ENCODE data around the gene FOLR2. TPM values are rescaled to one million over a fixed set of nuclear protein-coding genes. Genes with fewer than 3 reads are reported as not detected.
"Not testable (repeated sequence)": the region's sequence is repeated elsewhere in the genome, so short reads cannot be mapped to it uniquely, and the experiment has no call there.

FOLR2 gene
- total and polyA plus RNA-seq, 4 experiments from 2014 or later = not detected

DNA sequence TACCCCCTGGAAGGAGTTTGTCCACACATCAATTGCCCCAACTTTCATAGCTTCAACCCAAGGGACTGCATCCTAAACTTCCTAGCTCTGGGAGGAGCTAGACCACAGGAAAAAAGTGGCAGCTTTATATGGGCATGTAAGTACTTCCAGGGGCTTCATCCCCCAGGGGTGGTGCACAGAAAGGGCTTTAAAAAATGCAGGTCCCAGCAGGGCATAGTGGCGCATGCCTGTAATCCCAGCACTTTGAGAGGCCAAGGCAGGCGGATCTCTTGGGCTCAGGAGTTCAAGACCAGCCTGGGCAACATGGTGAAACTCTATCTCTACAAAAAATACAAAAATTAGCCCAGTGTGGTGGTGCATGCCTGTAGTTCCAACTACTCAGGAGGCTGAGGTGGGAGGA lies 9.8 kb upstream of the FOLR2 start:
- Mint-ChIP-seq H3K9me3 (peaks cover 0 to 28% (median 17%) of the 10 kb centered on the region in 8 donors), H3K27me3 (peaks cover 3 to 15% of the 10 kb centered on the region in 2 donors)
- H3K9me3 ChIP-seq (ENCODE audit: control insufficient read depth in 1 of 2, low read length in 2 of 2); DNase-seq; POLR2A ChIA-PET (ENCODE audit: partially characterized antibody); H3K4me3 ChIP-seq (ENCODE audit: low read length in 2 of 2); H3K27ac ChIP-seq (ENCODE audit: low read depth, low read length); H3K27me3 ChIP-seq (ENCODE audit: insufficient read depth, low read length); H3K27ac Mint-ChIP-seq; intact Hi-C loops (cut with micrococcal nuclease); H3K4me1 ChIP-seq (ENCODE audit: insufficient read depth, low read length); H3K36me3 ChIP-seq (ENCODE audit: insufficient read depth, low read length); H3K36me3 Mint-ChIP-seq; H3K4me1 Mint-ChIP-seq; H3K4me3 Mint-ChIP-seq: not testable (repeated sequence)
- CTCF ChIA-PET (ENCODE audit: partially characterized antibody) = interaction anchor here (0.6 to 2.8 kb wide), 2 partner anchors 23 to 216 kb away, joined by 3 to 11 read pairs; no protein-coding TSS in a partner anchor

DNA sequence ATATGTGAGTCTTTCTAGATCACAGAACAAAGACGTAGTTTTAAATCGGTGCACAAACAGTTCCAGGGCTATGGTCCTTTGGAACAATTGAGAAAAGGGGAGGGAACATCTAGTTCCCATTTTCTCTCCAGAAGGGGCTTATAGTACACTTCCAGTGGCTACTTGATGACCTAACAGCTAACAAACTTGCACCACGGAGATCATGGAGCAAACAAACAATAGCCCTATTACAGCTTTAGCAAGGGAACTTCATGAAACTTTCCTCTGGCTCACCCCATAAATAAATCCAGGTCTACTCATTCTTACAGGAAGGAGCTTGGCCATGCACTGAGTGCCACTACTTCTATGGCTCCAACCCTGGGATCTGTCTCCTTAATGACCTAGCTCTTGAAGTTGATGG lies 8.3 kb upstream of the FOLR2 start:
- ChIA-PET CTCF (ENCODE audit: partially characterized antibody) (interaction anchor here (0.6 kb wide), 1 partner anchor 183 kb away, joined by 3 read pairs; no protein-coding TSS in a partner anchor), POLR2A (ENCODE audit: partially characterized antibody) (interaction anchor here (1.0 to 1.2 kb wide), 2 partner anchors 14 to 17 kb away, joined by 3 to 4 read pairs; no protein-coding TSS in a partner anchor)
- no peak overlapping the region for H3K4me3 ChIP-seq (ENCODE audit: low read length in 2 of 2)
- no peaks in the 10 kb centered on the region for H3K4me1 ChIP-seq (ENCODE audit: insufficient read depth, low read length)
- no peak overlapping the region for H3K27ac Mint-ChIP-seq
- peaks cover 0 to 28% (median 17%) of the 10 kb centered on the region in 8 donors for H3K9me3 Mint-ChIP-seq
- H3K4me3 Mint-ChIP-seq = no peak overlapping the region
- H3K36me3 Mint-ChIP-seq = peaks cover 4 to 9% of the 10 kb centered on the region in 2 donors
- no peaks in the 10 kb centered on the region for H3K9me3 ChIP-seq (ENCODE audit: control insufficient read depth in 1 of 2, low read length in 2 of 2)
- no peaks in the 10 kb centered on the region for H3K36me3 ChIP-seq (ENCODE audit: insufficient read depth, low read length)
- H3K27me3 Mint-ChIP-seq = peaks cover 3 to 15% of the 10 kb centered on the region in 2 donors
- no peak overlapping the region for H3K27ac ChIP-seq (ENCODE audit: low read depth, low read length)
- peaks cover 0 to under 1% (median 0%) of the 10 kb centered on the region in 4 donors for H3K4me1 Mint-ChIP-seq
- intact Hi-C loops (cut with micrococcal nuclease) = no loop called here
- no peak for DNase-seq
- H3K27me3 ChIP-seq (ENCODE audit: insufficient read depth, low read length) = no peaks in the 10 kb centered on the region

GRCh38 chr11:72209101-72209500 lies 7.5 kb upstream of the FOLR2 start:
- no peaks in the 10 kb centered on the region for H3K4me1 Mint-ChIP-seq
- H3K27ac Mint-ChIP-seq = no peak overlapping the region
- Histone ChIP-seq H3K9me3 (ENCODE audit: control insufficient read depth in 1 of 2, low read length in 2 of 2) (no peaks in the 10 kb centered on the region), H3K36me3 (ENCODE audit: insufficient read depth, low read length) (no peaks in the 10 kb centered on the region), H3K4me3 (ENCODE audit: low read length in 2 of 2) (no peak overlapping the region), H3K27ac (ENCODE audit: low read depth, low read length) (no peak overlapping the region), H3K4me1 (ENCODE audit: insufficient read depth, low read length) (no peaks in the 10 kb centered on the region), H3K27me3 (ENCODE audit: insufficient read depth, low read length) (no peaks in the 10 kb centered on the region)
- peaks cover 0 to 28% (median 17%) of the 10 kb centered on the region in 8 donors for H3K9me3 Mint-ChIP-seq
- POLR2A ChIA-PET (ENCODE audit: partially characterized antibody) = interaction anchor here (1.0 to 1.2 kb wide), 2 partner anchors 14 to 16 kb away, joined by 3 to 4 read pairs; no protein-coding TSS in a partner anchor
- H3K36me3 Mint-ChIP-seq = peaks cover 4 to 9% of the 10 kb centered on the region in 2 donors
- CTCF ChIA-PET (ENCODE audit: partially characterized antibody) = interaction anchor here (0.6 to 1.1 kb wide), 2 partner anchors 13 to 26 kb away, joined by 3 read pairs; no protein-coding TSS in a partner anchor
- peaks cover 3 to 17% of the 10 kb centered on the region in 2 donors for H3K27me3 Mint-ChIP-seq
- intact Hi-C loops (cut with micrococcal nuclease) = no loop called here
- DNase-seq = no peak
- H3K4me3 Mint-ChIP-seq = no peak overlapping the region

- no peak overlapping the region for H3K4me3 Mint-ChIP-seq
- Histone ChIP-seq H3K9me3 (ENCODE audit: control insufficient read depth in 1 of 2, low read length in 2 of 2) (no peaks in the 10 kb centered on the region), H3K4me1 (ENCODE audit: insufficient read depth, low read length) (peaks cover 9% of the 10 kb centered on the region), H3K4me3 (ENCODE audit: low read length in 2 of 2) (no peak overlapping the region), H3K27ac (ENCODE audit: low read depth, low read length) (no peak overlapping the region), H3K27me3 (ENCODE audit: insufficient read depth, low read length) (peaks cover 3% of the 10 kb centered on the region), H3K36me3 (ENCODE audit: insufficient read depth, low read length) (no peaks in the 10 kb centered on the region)
- peaks cover 0 to under 1% of the 10 kb centered on the region in 2 donors for H3K36me3 Mint-ChIP-seq
- peaks cover 2 to 15% (median 6%) of the 10 kb centered on the region in 4 donors for H3K4me1 Mint-ChIP-seq
- no peak for DNase-seq
- intact Hi-C loops (cut with micrococcal nuclease) = loop anchor here (2.0 kb wide), 1 partner anchor 31 kb away; no protein-coding TSS in a partner anchor
- POLR2A ChIA-PET (ENCODE audit: partially characterized antibody) = no interaction called here
- H3K27ac Mint-ChIP-seq = no peak overlapping the region
- peaks cover 14 to 21% of the 10 kb centered on the region in 2 donors for H3K27me3 Mint-ChIP-seq
- peaks cover 0 to 3% (median 0%) of the 10 kb centered on the region in 8 donors for H3K9me3 Mint-ChIP-seq
- CTCF ChIA-PET (ENCODE audit: partially characterized antibody) = no interaction called here
Measured at GRCh38 chr11:72217841-72218240, 1.2 kb downstream of the FOLR2 start.

DNA sequence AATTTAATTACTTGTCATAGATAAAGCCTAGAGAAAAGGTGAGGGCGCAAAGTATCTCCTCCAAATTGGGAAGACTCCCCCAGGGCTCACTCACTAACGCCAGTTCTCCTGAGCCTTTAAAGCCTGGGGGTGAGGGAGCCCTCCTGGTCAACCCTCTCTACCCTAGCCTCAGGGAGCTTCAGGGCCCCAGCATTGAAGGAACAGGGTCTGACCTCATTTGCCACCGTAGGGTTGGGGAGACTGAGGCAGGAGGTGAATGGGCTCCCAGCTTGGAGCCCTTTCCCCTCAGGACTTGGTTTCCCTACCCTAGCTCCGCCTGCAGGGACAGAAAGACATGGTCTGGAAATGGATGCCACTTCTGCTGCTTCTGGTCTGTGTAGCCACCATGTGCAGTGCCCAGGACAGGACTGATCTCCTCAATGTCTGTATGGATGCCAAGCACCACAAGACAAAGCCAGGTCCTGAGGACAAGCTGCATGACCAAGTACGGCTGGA lies 1.7 kb downstream of the FOLR2 start:
- no peak overlapping the region for H3K27ac Mint-ChIP-seq
- no peak overlapping the region for H3K4me3 Mint-ChIP-seq

GRCh38 chr11:72220696-72221363 lies 4.2 kb downstream of the FOLR2 start:
- Histone ChIP-seq H3K36me3 (ENCODE audit: insufficient read depth, low read length) (no peaks in the 10 kb centered on the region), H3K4me1 (ENCODE audit: insufficient read depth, low read length) (peaks cover 18% of the 10 kb centered on the region), H3K27me3 (ENCODE audit: insufficient read depth, low read length) (peaks cover 3% of the 10 kb centered on the region), H3K4me3 (ENCODE audit: low read length in 2 of 2) (no peak overlapping the region), H3K9me3 (ENCODE audit: control insufficient read depth in 1 of 2, low read length in 2 of 2) (no peaks in the 10 kb centered on the region), H3K27ac (ENCODE audit: low read depth, low read length) (no peak overlapping the region)
- CTCF ChIA-PET (ENCODE audit: partially characterized antibody) = interaction anchor here (0.9 to 6.0 kb wide), 2 partner anchors 16 to 195 kb away, joined by 3 to 40 read pairs; no protein-coding TSS in a partner anchor
- no peak for DNase-seq
- peaks cover 8 to 25% (median 16%) of the 10 kb centered on the region in 4 donors for H3K4me1 Mint-ChIP-seq
- H3K9me3 Mint-ChIP-seq = no peaks in the 10 kb centered on the region
- H3K36me3 Mint-ChIP-seq = peaks cover 0 to 13% of the 10 kb centered on the region in 2 donors
- intact Hi-C loops (cut with micrococcal nuclease) = loop anchor here (5.0 kb wide), 1 partner anchor 434 kb away; no protein-coding TSS in a partner anchor
- POLR2A ChIA-PET (ENCODE audit: partially characterized antibody) = no interaction called here
- peak overlapping the region in 4 of 8 donors; percentile 40 to 67 (median 46) for H3K4me3 Mint-ChIP-seq
- H3K27ac Mint-ChIP-seq = peak overlapping the region in 2 of 7 donors; percentile 47 to 79
- peaks cover 13 to 15% of the 10 kb centered on the region in 2 donors for H3K27me3 Mint-ChIP-seq

More for the DNA sequence above, 1.7 kb downstream of the FOLR2 start:
- Mint-ChIP-seq H3K27me3 (peaks cover 14 to 21% of the 10 kb centered on the region in 2 donors), H3K36me3 (peaks cover 0 to 2% of the 10 kb centered on the region in 2 donors), H3K9me3 (peaks cover 0 to 3% (median 0%) of the 10 kb centered on the region in 8 donors), H3K4me1 (peaks cover 2 to 17% (median 7%) of the 10 kb centered on the region in 4 donors)
- H3K27me3 ChIP-seq (ENCODE audit: insufficient read depth, low read length) = peaks cover 3% of the 10 kb centered on the region
- H3K4me3 ChIP-seq (ENCODE audit: low read length in 2 of 2) = no peak overlapping the region
- no peak overlapping the region for H3K27ac ChIP-seq (ENCODE audit: low read depth, low read length)
- no peak for DNase-seq
- CTCF ChIA-PET (ENCODE audit: partially characterized antibody) = no interaction called here
- no peaks in the 10 kb centered on the region for H3K36me3 ChIP-seq (ENCODE audit: insufficient read depth, low read length)
- peaks cover 10% of the 10 kb centered on the region for H3K4me1 ChIP-seq (ENCODE audit: insufficient read depth, low read length)
- H3K9me3 ChIP-seq (ENCODE audit: control insufficient read depth in 1 of 2, low read length in 2 of 2) = no peaks in the 10 kb centered on the region
- POLR2A ChIA-PET (ENCODE audit: partially characterized antibody) = no interaction called here
- intact Hi-C loops (cut with micrococcal nuclease) = no loop called here

Data from CD4-positive, alpha-beta memory T cell (primary cell).